ENCODE results near the gene IL1RAPL1.

The IL1RAPL1 gene

DNA sequence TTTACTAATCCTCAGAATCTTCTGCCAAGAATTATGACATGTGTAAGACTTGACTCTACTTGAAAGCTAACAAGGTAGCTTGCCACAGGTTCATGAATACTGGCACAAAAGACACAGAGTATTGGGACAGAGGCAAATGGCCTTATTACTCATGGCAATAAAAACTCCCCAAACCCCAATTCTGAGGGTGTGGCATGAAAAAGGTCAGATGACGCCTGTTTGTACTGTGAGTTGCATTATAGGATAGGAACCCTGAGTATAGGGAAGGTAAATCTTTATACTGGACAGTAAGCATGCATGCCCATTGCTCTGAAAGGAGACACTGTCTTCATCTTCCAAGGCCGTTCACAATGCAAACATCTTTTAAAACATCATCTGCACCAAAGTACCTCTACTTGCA, 600.0 kb downstream of the IL1RAPL1 start:
- TF ChIP-seq ZFP30 (CRISPR knock-in tag; IDR thresholded peaks at IDR 0.05), result no peak
- TF ChIP-seq, protein P1, sequence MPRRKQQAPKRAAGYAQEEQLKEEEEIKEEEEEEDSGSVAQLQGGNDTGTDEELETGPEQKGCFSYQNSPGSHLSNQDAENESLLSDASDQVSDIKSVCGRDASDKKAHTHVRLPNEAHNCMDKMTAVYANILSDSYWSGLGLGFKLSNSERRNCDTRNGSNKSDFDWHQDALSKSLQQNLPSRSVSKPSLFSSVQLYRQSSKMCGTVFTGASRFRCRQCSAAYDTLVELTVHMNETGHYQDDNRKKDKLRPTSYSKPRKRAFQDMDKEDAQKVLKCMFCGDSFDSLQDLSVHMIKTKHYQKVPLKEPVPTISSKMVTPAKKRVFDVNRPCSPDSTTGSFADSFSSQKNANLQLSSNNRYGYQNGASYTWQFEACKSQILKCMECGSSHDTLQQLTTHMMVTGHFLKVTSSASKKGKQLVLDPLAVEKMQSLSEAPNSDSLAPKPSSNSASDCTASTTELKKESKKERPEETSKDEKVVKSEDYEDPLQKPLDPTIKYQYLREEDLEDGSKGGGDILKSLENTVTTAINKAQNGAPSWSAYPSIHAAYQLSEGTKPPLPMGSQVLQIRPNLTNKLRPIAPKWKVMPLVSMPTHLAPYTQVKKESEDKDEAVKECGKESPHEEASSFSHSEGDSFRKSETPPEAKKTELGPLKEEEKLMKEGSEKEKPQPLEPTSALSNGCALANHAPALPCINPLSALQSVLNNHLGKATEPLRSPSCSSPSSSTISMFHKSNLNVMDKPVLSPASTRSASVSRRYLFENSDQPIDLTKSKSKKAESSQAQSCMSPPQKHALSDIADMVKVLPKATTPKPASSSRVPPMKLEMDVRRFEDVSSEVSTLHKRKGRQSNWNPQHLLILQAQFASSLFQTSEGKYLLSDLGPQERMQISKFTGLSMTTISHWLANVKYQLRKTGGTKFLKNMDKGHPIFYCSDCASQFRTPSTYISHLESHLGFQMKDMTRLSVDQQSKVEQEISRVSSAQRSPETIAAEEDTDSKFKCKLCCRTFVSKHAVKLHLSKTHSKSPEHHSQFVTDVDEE (CRISPR knock-in tag; IDR thresholded peaks at IDR 0.05), result no peak
- no peak for ATAC-seq

- ATAC-seq, result no peak
- TF ChIP-seq, protein P2, sequence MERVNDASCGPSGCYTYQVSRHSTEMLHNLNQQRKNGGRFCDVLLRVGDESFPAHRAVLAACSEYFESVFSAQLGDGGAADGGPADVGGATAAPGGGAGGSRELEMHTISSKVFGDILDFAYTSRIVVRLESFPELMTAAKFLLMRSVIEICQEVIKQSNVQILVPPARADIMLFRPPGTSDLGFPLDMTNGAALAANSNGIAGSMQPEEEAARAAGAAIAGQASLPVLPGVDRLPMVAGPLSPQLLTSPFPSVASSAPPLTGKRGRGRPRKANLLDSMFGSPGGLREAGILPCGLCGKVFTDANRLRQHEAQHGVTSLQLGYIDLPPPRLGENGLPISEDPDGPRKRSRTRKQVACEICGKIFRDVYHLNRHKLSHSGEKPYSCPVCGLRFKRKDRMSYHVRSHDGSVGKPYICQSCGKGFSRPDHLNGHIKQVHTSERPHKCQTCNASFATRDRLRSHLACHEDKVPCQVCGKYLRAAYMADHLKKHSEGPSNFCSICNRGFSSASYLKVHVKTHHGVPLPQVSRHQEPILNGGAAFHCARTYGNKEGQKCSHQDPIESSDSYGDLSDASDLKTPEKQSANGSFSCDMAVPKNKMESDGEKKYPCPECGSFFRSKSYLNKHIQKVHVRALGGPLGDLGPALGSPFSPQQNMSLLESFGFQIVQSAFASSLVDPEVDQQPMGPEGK (CRISPR knock-in tag; IDR thresholded peaks at IDR 0.05; ENCODE audit: borderline replicate concordance), result no peak
- TF ChIP-seq TOX (CRISPR knock-in tag; IDR thresholded peaks at IDR 0.05; ENCODE audit: borderline replicate concordance), result no peak
- TF ChIP-seq, protein P3, sequence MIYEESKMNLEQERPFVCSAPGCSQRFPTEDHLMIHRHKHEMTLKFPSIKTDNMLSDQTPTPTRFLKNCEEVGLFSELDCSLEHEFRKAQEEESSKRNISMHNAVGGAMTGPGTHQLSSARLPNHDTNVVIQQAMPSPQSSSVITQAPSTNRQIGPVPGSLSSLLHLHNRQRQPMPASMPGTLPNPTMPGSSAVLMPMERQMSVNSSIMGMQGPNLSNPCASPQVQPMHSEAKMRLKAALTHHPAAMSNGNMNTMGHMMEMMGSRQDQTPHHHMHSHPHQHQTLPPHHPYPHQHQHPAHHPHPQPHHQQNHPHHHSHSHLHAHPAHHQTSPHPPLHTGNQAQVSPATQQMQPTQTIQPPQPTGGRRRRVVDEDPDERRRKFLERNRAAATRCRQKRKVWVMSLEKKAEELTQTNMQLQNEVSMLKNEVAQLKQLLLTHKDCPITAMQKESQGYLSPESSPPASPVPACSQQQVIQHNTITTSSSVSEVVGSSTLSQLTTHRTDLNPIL (CRISPR knock-in tag; IDR thresholded peaks at IDR 0.05; ENCODE audit: low read depth), result no peak
- no peak for TF ChIP-seq CSDC2 (CRISPR knock-in tag; IDR thresholded peaks at IDR 0.05)
- TF ChIP-seq ARNTL (CRISPR knock-in tag; IDR thresholded peaks at IDR 0.05; ENCODE audit: borderline replicate concordance, low read depth), result no peak
- TF ChIP-seq ISL1 (CRISPR knock-in tag; IDR thresholded peaks at IDR 0.05), result no peak
- no peak for TF ChIP-seq OSR1 (CRISPR knock-in tag; IDR thresholded peaks at IDR 0.05)
- TF ChIP-seq GLIS3 (CRISPR knock-in tag; IDR thresholded peaks at IDR 0.05), result no peak
- TF ChIP-seq ZFP3 (CRISPR knock-in tag; IDR thresholded peaks at IDR 0.05), result no peak
- TF ChIP-seq ESRRG (CRISPR knock-in tag; IDR thresholded peaks at IDR 0.05), result no peak
- TF ChIP-seq CSRNP3 (CRISPR knock-in tag; IDR thresholded peaks at IDR 0.05), result no peak
- no peak for TF ChIP-seq TCF4 (CRISPR knock-in tag; IDR thresholded peaks at IDR 0.05; ENCODE audit: borderline replicate concordance)
- TF ChIP-seq ZNF565 (CRISPR knock-in tag; conservative IDR thresholded peaks at IDR 0.05; ENCODE audit: low read depth), result no peak
- TF ChIP-seq, protein P1 (CRISPR knock-in tag; IDR thresholded peaks at IDR 0.05), result no peak
These were observed 609.3 kb downstream of the IL1RAPL1 start for GRCh38 chrX:29196501-29196900.

- TF ChIP-seq SNAI2 (CRISPR knock-in tag; IDR thresholded peaks at IDR 0.05), result no peak
- TF ChIP-seq ZFP3 (CRISPR knock-in tag; IDR thresholded peaks at IDR 0.05), result no peak
- TF ChIP-seq CSDC2 (CRISPR knock-in tag; IDR thresholded peaks at IDR 0.05), result no peak
- TF ChIP-seq TOX (CRISPR knock-in tag; IDR thresholded peaks at IDR 0.05; ENCODE audit: borderline replicate concordance), result no peak
- no peak for TF ChIP-seq ZNF70 (CRISPR knock-in tag; IDR thresholded peaks at IDR 0.05)
- TF ChIP-seq ISL1 (CRISPR knock-in tag; IDR thresholded peaks at IDR 0.05), result no peak
- TF ChIP-seq, protein P1 (CRISPR knock-in tag; IDR thresholded peaks at IDR 0.05), result no peak
- TF ChIP-seq ZFP30 (CRISPR knock-in tag; IDR thresholded peaks at IDR 0.05), result no peak
- TF ChIP-seq ARNTL (CRISPR knock-in tag; IDR thresholded peaks at IDR 0.05; ENCODE audit: borderline replicate concordance, low read depth), result no peak
- ATAC-seq, result no peak
These were observed 628.0 kb downstream of the IL1RAPL1 start for GRCh38 chrX:29215251-29215650.

All from SK-N-SH treated with all-trans-retinoic acid at 6 μM for 48 hours (cell line).